GM19025 (cell line): ENCODE results near the gene CHCHD2.
"Not testable (repeated sequence)": the region's sequence is repeated elsewhere in the genome, so short reads cannot be mapped to it uniquely, and the experiment has no call there.

Source experiments
- ATAC-seq: cut with Tn5 transposase; IDR thresholded peaks from one replicate; pipeline ENCODE4 v1.9.1; 2021; ENCODE audit warnings: mild to moderate bottlenecking, low read depth, moderate library complexity; ENCODE audit not compliant: unreplicated experiment

Gene CHCHD2

DNA sequence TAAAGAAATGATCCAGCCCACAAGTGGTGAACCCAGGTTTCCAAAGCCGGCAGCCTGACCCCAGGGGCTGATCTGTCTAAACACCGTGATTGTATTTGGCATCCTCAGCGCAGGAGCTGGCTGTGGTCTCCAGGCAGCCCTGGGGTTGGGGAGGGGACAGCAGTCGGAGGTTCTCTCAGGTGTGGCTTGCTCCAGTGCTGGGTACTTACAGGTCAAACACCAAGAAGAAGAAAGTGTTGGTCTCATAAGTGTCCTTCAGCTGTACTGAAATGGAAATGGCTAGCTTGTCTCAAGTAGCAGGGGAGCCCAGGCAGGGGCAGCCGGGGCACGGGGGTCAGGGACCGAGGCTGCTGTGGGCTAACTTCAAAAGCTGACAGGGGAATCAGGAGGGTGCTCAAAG lies 19.5 kb downstream of the CHCHD2 start:
- ATAC-seq: no peak

DNA sequence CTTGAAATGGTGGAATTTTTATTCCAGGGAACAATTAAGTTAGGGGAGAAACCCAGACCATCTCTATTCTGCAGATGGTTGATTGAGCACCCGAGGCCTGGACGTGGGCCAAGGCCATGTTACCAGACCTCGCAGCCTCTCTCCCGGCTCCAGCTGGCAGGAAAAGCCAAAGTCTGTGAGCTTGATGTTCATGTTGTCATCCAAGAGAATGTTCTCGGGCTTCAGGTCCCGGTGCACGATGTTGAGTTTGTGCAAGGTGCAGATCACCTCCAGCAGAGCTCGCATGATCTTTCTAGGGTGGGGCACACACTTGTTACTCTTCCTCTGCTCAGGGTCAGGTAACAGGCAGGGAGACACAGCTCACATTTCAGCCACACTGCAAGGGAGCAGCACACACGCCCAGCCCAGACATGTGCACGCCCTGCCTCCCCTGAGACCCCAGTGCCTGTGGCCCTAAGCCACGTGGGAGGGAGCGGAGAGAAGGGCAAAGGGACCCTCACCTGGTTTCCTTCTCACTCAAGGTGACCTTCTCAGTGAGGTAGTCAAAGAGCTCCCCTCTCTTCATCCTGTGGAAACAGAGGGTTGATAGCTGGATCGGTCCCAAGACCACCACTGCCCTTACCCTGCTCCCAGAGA lies 23.0 kb downstream of the CHCHD2 start:
- ATAC-seq: no peak

GRCh38 chr7:56081626-56082340 lies 24.5 kb downstream of the CHCHD2 start:
- no peak for ATAC-seq

DNA sequence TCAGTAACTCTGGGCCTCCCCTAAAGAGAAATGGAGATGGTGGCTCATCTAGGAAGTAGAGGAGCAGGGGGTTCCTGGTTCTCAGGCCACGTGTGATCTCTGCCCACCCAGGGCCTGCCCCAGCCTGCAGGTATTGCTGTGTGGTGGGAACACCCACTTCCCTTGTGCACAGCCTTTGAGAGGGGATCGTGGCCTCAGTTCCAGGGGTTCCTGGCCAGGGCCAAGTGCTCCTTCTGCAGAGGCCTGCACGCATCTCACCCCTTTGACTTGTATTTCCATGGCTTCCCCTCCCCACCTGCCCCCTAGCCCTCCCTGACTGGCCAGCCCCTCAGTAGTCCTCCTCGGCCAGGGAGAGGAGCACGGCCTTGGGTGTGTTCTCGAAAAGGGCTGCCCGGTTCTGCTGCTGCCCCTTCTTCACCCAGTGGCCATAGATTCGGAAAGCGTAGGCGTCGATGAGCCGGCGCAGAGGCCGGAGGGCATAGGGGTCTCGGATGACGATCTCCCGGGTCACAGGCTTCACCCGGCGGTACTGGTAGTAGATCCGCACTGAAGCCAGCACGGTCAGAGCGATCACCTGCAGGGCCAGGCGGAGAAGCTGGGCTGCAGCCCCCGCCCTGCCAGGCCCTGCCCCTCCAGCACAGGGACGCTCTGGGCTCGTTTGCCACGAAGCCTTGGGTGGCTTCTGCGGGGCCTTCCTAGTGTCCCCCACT lies 25.4 kb downstream of the CHCHD2 start:
- ATAC-seq: not testable (repeated sequence)

DNA sequence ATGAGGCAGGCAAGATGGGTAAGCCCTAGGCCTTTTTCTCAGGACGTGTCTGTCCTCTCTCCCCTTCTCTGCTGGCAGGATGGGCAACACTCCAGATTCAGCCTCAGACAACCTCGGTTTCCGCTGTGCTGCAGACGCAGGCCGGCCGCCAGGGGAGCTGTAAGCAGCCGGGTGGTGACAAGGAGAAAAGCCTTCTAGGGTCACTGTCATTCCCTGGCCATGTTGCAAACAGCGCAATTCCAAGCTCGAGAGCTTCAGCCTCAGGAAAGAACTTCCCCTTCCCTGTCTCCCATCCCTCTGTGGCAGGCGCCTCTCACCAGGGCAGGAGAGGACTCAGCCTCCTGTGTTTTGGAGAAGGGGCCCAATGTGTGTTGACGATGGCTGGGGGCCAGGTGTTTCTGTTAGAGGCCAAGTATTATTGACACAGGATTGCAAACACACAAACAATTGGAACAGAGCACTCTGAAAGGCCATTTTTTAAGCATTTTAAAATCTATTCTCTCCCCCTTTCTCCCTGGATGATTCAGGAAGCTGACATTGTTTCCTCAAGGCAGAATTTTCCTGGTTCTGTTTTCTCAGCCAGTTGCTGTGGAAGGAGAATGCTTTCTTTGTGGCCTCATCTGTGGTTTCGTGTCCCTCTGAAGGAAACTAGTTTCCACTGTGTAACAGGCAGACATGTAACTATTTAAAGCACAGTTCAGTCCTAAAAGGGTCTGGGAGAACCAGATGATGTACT lies 26.7 kb downstream of the CHCHD2 start:
- ATAC-seq: no peak

DNA sequence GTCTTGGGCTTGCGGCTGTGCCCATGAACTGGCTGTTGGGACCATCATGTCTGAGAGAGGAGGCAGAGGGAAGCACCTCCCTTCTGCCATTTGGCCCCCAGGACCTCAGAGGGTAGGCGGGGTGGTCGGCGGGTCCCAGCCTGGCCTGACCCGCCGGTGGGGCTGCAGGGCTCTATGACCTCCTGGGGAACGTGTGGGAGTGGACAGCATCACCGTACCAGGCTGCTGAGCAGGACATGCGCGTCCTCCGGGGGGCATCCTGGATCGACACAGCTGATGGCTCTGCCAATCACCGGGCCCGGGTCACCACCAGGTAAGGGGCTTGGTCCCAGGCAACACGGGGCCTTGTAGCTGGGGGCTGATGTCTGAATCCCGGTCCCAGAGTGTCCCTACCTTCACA lies 28.1 kb downstream of the CHCHD2 start:
- no peak for ATAC-seq

DNA sequence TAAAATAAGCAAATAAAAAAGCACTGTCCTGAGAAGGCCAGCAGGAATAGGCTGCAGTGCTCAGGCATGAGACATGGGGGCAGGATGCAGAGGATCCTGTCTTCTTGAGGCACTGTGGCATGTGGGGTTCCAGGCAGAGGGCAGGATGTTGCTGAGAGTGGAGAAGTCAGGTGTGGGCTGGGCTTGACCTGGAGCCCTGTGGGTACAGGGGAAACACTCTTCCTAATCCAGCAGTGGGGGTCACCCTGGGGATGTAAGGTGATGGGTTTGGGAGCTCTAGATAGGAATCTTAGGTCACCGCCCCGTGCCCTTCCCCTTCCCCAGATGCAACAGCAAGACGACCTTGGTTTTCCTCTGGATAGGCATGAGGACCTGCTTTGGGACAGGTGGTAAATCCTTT lies 28.6 kb downstream of the CHCHD2 start:
- ATAC-seq: no peak

GRCh38 chr7:56074371-56074791 lies 31.9 kb downstream of the CHCHD2 start:
- peak; percentile 82 for ATAC-seq

DNA sequence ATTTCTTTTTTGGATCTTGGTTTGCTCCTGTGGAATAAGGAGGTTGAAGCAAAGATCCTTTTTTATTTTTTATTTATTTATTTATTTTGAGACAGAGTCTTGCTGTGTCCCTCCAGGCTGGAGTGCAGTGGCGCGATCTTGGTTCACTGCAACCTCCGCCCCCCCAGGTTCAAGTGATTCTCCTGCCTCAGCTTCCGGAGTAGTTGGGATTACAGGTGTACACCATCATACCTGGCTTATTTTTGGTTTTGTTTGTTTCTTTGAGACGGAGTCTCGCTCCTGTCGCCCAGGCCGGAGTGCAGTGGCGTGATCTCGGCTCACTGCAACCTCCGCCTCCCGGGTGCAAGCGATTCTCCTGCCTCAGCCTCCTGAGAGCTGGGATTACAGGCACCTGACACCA lies 39.9 kb downstream of the CHCHD2 start:
- ATAC-seq: not testable (repeated sequence)

GRCh38 chr7:56063882-56064625 lies 42.2 kb downstream of the CHCHD2 start, which contains the start of gene SUMF2:
Gene SUMF2, plus strand, starts transcription at chr7:56064286. Its CDS starts 26 bp downstream, at chr7:56064312.
- ATAC-seq: peak; percentile 86

GRCh38 chr7:56063500-56063881 lies 42.8 kb downstream of the CHCHD2 start:
- ATAC-seq: no peak

- ATAC-seq: no peak
Observed at GRCh38 chr7:56062382-56062781, 43.9 kb downstream of the CHCHD2 start.

DNA sequence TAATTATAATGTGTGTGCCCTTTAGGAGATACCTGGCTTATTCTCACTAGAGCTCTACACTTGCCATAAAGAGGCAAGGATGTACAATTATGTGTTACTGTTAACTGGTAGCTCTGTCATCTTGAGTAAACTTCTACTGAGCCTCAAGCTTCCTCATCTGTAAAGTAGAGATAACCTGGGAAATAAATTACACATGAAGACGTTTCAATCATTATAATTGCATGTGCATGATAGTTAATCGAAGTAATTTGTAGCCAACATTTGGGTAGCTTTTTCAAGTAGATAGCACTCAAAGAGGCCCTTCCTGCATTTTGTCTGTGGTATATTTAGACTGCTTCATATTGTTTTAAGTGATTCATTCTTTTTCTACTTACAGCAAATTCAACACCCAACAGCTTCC lies 52.3 kb downstream of the CHCHD2 start:
- ATAC-seq: no peak

- ATAC-seq: no peak
Observed at GRCh38 chr7:56053379-56053778, 52.9 kb downstream of the CHCHD2 start.
